ENCODE measurements around the gene RNF157.
A peak's percentile ranks its signal among the peaks of the same experiment; 100 is the strongest.

RNF157 gene

DNA sequence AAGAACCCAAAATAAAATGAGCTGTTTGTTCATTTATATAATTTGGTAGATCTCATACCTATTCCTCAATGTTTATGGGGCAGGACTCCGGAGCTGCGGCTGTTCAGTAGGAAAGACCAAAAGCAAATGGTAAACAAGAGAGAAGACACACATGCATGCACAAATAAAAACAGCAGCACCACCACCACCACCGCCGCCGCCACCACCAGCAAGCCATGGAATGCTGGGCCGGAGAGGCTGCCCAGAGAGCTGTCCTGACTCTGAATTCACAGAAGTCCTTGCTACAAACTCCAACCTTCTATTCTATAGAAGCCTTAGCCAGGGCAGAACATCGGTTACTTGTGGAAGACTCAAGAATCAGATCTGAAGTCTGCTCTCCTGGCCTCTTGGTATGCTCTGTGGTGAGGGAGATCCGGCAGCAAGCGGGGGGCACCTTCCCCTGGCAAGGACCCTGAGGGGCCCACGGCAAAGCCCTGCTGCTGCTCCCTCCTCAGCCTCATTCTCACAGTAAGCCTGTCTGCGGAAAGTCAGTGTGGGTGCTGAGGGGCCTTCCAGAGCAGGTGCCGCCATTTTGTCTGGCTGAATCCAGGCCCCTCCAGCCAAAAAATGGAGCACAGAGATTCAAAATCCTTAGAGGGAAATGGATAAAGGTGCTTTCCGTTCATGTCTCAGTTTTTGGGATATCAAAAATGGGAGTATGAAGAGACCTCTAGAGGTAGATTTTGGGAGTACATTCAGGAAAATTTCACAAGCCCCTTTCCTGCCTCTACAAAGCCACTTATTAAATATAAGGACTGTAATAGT is 92.9 kb downstream of the RNF157 start:
- DNase-seq, result no peak
- Histone ChIP-seq H3K4me1 (no peaks in the 10 kb centered on the region), H3K27me3 (no peaks in the 10 kb centered on the region), H3K9me3 (no peaks in the 10 kb centered on the region), H3K36me3 (no peaks in the 10 kb centered on the region), H3K4me3 (ENCODE audit: low read depth, low read length) (no peak overlapping the region)
- TF ChIP-seq, protein P1, sequence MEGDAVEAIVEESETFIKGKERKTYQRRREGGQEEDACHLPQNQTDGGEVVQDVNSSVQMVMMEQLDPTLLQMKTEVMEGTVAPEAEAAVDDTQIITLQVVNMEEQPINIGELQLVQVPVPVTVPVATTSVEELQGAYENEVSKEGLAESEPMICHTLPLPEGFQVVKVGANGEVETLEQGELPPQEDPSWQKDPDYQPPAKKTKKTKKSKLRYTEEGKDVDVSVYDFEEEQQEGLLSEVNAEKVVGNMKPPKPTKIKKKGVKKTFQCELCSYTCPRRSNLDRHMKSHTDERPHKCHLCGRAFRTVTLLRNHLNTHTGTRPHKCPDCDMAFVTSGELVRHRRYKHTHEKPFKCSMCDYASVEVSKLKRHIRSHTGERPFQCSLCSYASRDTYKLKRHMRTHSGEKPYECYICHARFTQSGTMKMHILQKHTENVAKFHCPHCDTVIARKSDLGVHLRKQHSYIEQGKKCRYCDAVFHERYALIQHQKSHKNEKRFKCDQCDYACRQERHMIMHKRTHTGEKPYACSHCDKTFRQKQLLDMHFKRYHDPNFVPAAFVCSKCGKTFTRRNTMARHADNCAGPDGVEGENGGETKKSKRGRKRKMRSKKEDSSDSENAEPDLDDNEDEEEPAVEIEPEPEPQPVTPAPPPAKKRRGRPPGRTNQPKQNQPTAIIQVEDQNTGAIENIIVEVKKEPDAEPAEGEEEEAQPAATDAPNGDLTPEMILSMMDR (IDR thresholded peaks at IDR 0.05; ENCODE audit: low read depth, low read length), result peak; percentile 70

DNA sequence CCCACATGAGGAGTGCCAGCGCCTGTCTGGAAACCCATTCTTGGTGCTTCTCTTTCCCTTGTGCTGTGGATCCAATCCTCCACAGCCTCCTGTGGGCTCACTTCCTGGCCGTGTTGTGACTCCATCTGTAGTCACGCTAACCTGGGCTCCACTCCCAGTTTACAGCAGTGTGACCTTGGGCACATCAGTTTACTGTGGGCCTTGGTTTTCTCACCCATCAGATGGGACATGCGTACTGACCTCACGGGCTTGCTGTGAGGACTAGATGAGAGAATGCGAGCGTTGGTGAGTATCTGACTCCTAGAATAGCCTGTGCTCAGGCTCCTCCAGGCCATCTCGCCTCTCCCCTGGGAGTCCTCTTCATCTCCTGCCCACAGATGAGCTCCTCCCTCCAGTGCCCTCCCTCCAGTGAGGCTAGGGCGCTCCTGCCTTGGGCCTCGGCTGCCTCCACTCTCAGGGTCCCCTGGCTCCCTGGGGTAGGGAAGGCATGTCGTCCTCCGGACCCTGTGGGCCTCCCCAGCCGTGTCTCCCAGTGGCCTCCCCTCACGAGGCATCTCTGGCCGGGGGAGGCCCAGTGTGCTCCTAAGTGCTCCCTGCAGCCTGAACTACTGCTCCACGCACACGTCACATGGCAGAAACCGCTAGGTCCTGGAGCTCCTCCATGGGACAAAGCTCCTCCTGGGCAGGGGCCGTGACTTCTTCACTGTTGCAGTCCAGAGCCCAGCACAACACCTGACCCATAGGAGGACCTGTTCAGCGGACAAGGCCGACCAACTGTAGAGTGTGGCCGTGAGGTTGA is 94.0 kb downstream of the RNF157 start:
- H3K27me3 ChIP-seq, result no peaks in the 10 kb centered on the region
- no peaks in the 10 kb centered on the region for H3K36me3 ChIP-seq
- H3K4me1 ChIP-seq, result peaks cover 3% of the 10 kb centered on the region; the same call in 1 of the 2 replicates
- TF ChIP-seq, protein P1 (IDR thresholded peaks at IDR 0.05; ENCODE audit: low read depth, low read length), result no peak
- no peak overlapping the region for H3K4me3 ChIP-seq (ENCODE audit: low read depth, low read length)
- H3K9me3 ChIP-seq, result no peaks in the 10 kb centered on the region
- DNase-seq, result no peak

DNA sequence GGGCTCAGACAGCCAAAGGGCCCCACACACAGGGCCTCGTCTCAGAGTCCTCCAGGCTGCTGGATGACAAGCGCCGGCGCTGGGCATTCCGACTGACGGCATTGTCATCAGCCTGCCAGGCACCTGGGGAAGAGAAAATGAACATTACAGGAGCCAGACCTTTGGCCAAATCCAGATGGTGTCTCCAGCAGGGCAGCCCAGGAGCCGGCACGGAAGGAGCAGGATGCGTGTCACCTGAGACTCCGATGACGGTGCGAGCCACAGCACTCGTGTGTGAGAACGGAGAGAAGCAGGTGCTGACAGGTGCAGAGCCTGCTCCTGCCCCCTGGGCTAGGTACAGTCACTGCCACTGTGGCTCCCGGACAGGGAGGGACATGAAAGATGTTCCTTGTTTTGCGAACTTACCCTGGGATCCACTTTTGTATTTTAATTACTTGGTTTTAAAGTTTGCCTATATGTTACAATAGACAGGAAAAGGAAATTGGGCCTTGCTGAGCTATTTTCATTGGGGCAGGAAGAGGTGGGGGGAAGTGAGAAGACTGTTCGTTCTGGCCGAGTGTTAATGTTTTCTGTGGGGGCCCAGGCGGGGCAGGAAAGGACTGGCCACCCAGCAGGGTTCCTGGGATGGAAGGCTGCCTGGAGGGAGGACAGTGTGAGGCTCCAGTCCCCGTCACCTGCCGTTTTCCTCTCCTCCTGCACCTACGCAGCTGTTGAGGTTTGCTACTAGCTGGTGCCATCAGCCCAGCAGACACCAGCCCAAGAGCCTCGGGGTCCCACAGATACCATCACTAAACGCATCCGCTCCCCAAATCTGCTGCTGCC is 94.9 kb downstream of the RNF157 start:
- H3K9me3 ChIP-seq, result no peaks in the 10 kb centered on the region
- DNase-seq, result no peak
- TF ChIP-seq, protein P1 (IDR thresholded peaks at IDR 0.05; ENCODE audit: low read depth, low read length), result no peak
- no peaks in the 10 kb centered on the region; the same call in 1 of the 2 replicates for H3K27me3 ChIP-seq
- H3K36me3 ChIP-seq, result no peaks in the 10 kb centered on the region
- peaks cover 3% of the 10 kb centered on the region; the same call in 1 of the 2 replicates for H3K4me1 ChIP-seq
- H3K4me3 ChIP-seq (ENCODE audit: low read depth, low read length), result no peak overlapping the region

DNA sequence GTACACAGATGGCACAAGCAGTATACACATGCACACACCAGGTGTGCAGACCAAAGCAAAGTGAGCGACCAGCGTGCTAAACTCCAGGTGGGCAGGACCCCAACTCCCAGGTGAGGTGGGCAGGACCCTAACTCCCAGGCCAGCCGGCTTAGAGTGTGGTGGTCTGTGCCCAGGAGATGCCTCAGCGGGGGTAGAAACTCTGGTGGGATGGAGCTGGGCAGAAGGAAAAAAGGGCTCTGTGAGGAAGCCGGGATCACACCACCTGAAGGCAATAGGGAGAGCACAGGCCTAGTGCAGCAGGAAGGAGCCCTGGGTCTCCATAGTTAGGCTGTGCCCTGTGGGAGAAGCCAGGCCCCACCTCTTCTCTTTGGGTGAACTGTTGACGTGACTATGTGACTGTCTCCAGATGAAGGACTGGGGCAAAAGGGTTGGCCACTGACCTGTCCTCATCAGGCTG is 97.7 kb downstream of the RNF157 start:
- TF ChIP-seq, protein P1 (IDR thresholded peaks at IDR 0.05; ENCODE audit: low read depth, low read length), result no peak
- Histone ChIP-seq H3K9me3 (no peaks in the 10 kb centered on the region), H3K4me3 (ENCODE audit: low read depth, low read length) (no peak overlapping the region), H3K4me1 (peaks cover 5% of the 10 kb centered on the region; the same call in 1 of the 2 replicates), H3K36me3 (no peaks in the 10 kb centered on the region), H3K27me3 (peaks cover 3% of the 10 kb centered on the region; the same call in 1 of the 2 replicates)
- no peak for DNase-seq

DNA sequence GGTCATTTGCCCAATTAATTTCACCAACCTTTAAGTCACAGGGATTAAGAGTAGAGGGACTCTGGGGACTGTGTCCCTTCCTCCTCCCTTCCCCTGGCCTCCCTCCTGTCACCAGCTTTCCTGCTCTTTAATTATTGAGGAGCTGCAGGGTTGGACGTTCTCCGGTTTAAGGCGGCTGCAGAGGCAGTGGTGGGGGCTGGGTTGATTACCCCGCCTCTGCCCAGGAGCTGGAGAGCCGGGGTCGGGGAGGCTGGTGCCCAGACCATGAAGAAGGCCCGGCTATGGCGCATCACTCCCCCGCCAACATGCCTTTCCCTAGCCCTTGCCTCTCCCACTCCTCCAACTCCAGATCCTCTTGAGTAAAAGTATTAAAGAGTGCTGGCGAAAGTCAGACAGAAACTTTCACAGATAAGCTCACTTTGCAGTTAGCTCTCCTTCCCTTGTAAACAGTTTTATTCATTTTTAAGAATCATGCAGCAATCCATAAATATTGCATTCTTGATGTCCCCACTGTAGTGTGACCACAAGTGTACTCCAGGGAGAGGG is 98.2 kb downstream of the RNF157 start:
- Histone ChIP-seq H3K4me3 (ENCODE audit: low read depth, low read length) (no peak overlapping the region), H3K36me3 (no peaks in the 10 kb centered on the region), H3K4me1 (peaks cover 5% of the 10 kb centered on the region; the same call in 1 of the 2 replicates)

More for the DNA sequence above, 98.2 kb downstream of the RNF157 start:
- Histone ChIP-seq H3K9me3 (no peaks in the 10 kb centered on the region), H3K27me3 (peaks cover 3% of the 10 kb centered on the region; the same call in 1 of the 2 replicates)
- TF ChIP-seq, protein P1 (IDR thresholded peaks at IDR 0.05; ENCODE audit: low read depth, low read length), result no peak
- no peak for DNase-seq
